ENCODE data around the gene TRIM2.

Gene TRIM2

DNA sequence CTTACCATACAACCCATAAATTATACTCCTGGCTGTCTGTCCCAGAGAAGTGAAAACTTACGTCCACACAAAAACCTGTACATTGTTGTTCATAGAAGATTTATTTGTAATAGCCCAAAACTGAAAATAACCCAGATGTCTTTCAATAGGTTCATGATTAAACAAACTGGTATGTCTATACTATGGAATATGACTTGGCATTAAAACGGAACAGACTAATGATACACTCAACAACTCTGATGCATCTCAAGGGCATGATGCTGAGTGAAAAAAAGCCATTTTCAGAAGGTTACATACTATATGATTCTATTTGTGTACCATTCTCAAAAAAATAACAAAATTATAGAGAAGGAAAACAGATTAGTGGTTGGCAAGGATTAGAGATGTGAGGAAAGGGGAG lies 128.7 kb downstream of the TRIM2 start:
- no peak for DNase-seq (ENCODE audit: low read depth)

DNA sequence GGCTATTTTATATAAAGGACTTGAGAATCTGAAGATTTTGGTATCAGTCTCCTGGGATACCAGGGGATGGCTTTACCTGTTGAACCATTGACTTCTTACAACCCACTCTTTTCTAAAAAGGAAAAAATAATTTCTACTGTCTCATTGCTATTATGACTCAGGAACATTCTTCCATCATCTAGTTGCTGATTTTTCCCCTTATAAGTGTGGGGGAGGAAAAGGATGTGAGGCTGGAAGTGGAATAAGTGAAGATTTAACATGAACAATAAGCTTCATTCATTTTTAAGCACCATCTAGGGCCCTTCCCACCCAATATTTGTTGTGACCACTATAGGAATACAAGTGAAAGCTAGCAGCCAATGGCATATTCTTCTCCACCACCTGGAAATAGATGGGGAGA lies 129.6 kb downstream of the TRIM2 start:
- DNase-seq (ENCODE audit: low read depth), result no peak

DNA sequence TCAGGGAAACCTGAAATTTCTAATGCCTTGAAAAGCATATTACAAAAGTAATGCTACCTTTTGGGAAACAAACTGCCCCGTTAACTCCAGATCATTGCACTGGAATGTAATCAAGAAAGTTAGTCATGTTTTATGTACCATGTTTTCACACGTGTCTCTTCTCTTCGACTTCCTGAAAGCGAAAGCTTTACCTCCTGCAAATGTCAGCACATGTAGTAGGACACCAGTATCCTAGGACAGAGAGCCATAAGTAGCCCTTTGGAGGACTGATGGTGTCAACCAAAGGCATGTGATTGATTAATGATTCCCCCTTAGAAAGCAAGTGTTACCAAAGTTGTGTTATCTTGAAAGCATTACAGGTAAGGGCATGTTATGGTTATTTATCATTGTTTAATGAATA lies 131.4 kb downstream of the TRIM2 start:
- no peak for DNase-seq (ENCODE audit: low read depth)

DNA sequence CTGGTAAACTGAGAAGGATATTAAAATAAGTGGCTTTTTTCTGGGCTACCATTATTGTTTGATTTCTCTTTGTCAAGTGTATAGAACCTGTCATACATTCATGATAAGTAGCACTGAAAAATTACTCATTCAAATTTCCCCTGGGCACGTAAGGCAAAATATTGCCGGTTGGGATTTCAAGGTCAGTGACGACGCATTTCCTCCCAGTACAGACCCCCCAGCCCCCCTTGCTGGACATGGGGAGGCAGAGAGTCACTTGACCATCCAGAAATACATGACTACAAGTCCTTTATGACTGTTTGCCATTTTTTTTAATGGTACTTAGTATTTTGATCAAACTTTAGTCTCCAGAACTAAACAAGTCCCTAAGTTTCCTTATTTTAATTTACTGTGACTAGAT lies 133.4 kb downstream of the TRIM2 start:
- DNase-seq (ENCODE audit: low read depth), result no peak

DNA sequence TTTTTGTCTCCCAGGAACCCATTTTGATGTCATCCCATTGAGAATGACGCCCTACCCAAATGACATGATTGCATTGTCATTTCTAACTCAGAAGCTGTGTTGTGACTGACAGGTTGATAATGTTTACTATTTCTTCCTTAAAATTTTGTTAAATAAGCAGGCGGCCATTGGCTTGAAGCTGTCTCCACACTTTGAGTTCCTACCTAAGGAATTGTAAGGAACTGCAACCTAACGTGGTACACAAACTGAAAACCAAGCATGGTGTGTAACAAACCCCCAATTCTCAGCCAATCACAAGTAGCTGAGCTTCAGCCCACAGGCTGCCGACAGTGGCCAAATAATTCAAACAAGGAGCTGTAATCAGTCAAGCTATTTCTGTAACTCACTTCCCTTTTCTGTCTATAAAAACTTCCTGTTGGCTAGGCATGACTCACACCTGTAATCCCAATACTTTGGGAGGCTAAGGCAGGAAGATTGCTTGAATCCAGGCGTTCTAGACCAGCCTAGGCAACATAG lies 137.4 kb downstream of the TRIM2 start:
- no peak for DNase-seq (ENCODE audit: low read depth)

DNA sequence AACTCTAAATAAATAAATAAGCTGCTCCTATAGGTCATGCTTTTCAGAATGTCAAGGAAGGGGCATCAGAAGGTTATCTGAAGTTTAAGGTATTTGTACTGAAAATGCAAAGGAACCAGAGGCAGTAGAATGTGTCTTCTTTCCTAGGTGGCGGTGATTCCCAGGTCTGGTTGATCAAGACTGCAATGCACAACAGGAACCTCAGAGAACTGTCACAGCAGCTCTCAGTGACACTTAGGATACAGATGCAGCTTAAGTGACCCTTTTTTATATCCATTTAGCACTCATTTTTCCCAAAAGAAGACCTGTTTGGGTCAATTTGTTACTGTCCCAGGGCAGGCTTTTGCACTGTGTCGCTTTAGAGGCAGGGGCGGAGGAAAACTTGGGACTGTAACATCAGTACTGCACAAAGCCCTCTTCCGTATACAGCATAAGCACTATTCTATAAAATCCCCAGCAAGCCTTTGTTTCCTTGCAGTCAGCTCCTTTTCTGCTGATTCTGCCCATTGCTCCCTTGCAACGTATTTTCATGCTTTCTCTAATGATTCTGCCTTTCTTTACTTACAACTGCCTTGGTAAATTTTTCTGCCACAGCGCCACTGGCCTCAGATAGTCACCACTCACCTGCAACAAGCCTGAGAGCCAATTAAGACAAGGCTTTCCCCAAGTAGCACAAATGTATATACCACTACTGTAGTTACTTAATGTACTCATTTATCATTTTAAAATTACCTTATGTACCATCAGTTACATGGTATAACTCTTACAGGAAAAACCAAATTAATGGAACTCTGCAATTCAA lies 138.7 kb downstream of the TRIM2 start:
- no peak for DNase-seq (ENCODE audit: low read depth)

DNA sequence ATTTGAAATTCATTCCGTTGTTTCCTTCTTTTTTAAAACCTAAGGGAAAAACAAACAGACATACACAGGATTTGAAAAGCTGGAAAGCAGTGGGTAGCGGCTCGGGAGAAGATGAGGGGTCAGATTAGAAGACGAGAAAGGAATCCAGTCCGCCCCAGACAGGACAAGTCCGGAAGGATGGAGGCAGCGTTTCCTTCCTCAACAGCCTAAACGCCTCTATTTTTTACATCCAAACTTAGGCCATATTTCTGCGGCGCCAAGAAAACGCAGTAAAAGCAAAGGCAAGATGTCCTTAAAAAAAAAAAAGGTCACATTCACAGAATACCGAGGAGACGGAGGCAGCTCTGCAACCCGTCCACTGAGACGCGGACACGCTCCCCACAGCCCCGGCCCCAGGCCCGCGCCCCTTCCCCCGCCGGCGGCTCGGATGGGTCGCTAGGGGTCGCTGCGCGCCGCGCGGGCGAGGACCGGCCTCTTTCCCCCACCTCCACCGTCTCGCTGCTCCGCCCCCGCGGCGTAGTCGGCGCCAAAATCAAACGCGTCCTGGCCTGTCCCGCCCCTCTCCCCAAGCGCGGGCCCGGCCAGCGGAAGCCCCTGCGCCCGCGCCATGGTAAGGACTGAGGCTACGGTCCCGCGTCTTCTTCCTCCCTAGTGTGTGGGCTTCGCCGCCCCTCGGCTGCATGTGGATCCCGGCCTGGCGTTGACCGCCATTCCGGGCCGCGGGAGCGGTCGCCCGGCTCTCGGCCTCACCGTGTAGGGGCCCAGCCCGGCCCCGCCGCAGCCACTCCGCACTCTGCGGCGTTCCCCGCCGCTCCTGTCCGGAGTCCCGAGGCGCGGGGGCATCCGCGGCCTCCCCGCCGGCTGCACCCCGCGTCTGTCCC lies 140.1 kb downstream of the TRIM2 start, which contains the start of gene MND1:
Gene MND1, plus strand, starts transcription at position 558 of the 881 bp plus-strand sequence. Its CDS starts 50 bp downstream, at position 608.
- DNase-seq (ENCODE audit: low read depth), result peak; percentile 59

DNA sequence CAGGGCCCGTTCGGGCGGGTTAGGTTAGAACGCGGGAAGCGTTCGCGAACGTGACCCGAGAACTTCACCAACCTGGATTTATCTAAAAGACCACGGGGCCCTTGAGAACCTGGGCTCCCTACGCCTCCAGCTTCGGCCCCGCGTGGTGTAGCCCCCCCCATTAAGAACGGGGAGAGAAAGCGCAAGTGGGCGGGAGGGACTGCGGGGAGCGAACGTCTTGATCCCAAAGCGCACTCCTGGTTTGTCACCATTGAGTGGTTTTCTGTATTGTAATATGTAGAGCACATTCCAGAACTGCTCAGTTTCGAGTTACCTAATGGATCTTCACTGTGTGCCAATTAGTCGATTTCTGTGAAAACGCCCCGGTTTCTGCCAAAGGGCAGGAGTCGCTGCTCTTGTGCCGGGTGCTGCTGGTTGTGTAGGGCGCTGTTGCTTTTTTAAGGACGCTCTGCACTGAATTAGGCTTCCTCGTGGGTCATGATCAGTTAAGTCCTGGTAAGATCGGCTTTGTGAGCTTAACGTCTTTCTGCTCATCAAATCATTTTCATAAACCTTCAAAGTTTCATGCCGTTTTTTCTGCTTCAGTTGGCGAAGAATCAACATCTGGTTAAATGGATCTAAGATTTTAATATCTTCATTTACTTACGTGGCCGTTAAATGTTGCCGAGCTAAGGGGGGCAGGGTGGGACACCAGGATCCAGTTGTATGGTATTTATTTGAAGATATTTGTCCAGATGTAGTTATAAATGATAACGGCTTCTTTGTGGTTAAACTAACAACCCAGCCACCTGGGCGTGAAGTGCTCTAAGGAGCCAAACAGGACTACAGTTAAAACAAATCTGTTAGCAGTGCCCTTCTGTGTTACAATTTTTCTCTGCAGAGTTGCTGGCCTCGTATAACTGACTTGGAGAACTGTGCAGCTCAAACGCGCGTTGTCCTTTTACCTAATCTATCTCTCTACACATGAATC lies 141.1 kb downstream of the TRIM2 start:
- DNase-seq (ENCODE audit: low read depth), result peak; percentile 44

DNA sequence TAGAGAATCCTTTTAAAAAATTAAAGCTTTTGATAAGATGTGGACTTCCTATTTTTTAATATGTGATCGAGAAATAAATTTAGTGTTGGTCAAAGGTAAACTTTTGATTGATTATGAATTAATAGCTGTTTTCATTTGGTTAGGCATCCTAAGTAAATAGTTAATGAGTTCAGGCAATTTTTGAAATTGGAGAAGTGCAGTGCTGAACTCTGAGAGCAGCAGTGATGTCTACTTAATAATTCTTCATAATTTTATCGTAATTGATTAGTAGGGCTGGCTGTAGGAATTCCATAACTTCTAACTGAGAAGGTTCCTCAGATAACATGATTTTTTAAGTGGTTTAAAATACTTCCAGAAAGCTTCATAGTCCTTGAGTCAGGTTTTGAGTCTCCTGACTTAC lies 141.8 kb downstream of the TRIM2 start:
- DNase-seq (ENCODE audit: low read depth), result no peak

DNA sequence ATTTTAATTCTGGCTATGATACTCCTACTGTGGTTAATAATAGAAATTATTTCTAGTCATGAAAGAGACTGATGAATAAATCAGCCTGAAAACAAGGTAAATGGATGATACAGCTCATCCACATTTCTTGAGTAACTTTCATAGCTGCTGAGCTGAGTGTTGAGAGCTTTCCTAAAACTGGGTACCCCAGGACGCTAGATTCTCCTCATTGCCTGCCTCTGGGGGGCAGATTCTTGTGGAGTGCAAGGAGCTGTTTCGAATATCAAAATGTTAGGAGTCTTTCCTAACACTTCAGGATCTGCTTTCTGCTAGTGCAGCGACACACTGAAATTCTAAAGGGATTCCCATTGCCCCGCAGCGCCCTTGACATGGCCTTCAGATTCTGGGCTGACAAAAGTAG lies 142.3 kb downstream of the TRIM2 start:
- no peak for DNase-seq (ENCODE audit: low read depth)

DNA sequence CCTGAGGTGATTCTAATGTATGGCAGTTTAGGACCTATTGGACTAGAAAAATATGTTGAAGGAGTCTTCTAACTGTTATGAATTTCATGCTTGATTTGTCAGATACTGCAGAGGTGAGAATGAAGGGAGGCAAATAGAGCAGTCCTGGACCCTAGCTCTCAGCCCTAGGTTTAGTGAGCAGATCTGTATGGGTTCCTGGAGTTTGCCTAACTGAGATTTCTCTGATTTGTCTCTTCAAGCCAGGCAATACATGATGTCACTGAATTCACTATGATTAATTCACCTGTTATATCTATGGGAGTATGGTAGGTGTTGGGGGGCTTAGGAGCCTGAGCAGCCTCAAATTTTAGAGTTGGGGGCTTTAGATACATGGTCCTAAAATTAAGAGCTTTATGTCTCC lies 142.9 kb downstream of the TRIM2 start:
- DNase-seq (ENCODE audit: low read depth), result no peak

DNA sequence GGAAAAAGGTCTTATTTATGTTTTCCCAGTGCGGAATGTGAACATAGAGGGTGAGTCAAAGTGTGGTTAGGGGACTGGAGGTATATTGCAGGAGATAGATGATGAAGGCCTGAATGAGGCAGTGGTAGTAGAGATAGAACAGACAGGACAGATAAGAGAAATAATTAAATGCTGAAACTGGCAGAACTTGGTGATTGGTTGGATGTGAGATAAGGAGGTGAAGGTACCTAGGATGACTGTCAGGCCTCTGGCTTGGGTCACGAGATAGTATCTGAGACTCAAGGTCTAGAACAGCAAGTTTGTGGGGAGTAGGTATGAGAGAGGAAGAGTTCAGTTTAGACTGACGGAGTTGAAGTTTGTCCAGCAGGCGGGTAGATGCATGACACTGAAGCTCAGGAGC lies 143.8 kb downstream of the TRIM2 start:
- DNase-seq (ENCODE audit: low read depth), result no peak

DNA sequence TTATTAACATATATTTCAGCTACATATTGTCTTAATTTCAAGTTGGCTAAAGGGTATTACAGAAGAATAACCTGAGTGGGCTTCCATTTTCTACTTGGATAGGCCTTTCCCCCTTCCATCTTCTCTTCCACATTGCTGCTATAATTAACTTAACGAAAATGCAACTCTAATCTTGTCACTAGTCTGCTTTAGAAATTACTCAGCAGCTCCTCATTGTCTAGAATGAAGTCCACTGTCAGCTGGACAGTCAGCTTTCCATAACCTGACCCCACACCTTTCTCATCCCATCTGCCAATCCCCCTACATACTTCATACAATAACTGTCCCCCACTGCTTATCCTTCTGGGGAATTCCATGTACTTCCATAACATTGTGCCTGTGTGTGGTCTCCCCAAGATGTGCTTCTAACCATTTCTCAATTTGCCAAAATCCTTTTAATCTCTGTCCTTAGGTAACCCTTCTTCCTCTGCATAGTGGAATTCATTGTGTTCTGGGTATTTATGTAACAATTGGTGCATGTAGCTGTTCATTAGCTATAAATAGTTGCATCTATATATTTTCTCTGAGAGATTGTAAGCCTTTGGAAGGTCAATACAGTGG lies 145.1 kb downstream of the TRIM2 start:
- DNase-seq (ENCODE audit: low read depth), result no peak

DNA sequence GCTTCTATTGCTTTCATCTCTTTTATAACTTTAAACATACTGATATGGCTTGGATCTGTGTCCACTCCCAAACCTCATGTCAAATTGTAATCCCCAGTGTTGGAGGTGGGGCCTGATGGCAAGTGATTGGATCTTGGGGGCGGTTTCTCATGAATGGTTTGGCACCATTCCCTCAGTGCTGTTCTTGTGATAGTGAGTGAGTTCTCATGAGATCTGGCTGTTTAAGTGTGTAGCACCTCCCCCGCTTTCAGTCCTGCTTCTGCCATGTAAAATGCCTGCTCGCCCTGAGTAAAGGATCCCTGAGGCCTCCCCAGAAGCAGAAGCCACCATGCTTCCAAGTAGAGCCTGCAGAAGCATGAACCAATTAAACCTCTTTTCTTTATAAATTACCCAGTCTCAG lies 157.9 kb downstream of the TRIM2 start:
- DNase-seq (ENCODE audit: low read depth), result no peak

DNA sequence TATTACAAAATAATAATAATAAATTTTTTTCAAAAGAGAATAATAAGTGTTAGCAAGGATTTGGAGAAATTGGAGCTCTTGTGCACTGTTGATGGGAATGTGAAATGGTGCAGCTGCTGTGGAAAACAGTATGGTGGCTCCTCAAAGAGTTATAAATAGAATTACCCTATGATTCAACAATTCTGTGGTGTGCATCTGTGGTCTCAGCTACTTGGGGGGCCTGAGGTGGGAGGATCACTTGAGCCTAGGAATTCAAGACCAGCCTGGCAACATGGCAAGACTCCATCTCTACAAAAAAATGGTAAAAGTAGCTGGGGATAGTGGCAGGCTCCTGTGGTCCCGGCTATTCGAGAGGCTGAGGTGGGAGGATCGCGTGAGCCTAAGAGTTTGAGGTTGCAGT lies 159.8 kb downstream of the TRIM2 start:
- DNase-seq (ENCODE audit: low read depth), result no peak

DNA sequence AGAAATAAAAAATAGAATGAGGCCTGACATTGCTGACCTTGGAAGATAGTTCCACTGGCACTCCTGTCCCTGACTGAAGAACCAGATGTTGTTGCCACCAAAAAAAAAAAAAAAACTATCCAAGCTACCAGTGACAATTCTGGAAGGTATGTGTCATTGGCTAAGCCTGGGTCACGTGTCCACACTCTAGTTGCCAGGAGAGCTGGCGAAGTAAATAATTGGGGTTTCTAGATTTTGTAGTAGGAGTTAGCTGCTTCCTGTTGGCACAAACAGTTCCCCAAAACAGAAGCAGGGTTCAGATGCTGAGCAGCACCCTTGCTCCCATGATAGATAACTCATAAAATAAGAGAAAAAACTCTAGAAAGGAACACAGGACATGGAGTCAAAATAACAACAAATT lies 160.8 kb downstream of the TRIM2 start:
- no peak for DNase-seq (ENCODE audit: low read depth)

DNA sequence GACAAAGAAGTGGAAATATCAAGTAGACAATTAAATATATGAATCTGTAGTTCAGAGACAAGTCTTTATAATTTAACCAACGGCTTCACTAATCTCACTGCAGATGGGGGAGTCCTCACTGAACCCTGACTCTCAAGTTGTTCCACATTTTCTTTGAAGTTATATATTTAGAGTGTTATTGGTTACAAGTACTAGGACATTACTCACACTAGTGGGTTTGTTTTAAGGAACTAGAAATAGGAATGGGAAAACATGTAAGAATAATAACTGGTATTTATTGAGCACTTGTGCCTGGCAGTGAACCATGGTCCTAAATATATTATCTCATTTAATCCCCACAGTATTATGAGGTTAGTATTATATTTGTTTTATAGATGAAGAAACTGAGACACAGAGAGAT lies 162.2 kb downstream of the TRIM2 start:
- no peak for DNase-seq (ENCODE audit: low read depth)

DNA sequence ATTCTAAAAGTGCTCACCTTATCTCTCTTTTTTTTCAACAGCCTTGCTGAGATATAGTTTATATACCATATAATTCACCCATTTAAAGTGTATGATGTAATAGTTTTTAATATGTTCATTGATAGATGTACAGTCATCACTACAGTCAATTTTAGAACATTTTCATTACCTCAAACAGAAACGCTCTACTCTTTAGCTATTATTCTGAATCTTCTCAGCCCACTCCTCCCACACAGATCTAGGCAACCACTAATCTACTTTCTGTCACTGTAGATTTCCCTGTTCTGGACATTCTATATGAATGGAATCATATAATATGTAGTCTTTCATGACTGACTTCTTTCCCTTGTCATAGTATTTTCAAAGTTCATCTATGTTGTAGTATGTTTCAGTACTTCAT lies 162.8 kb downstream of the TRIM2 start:
- DNase-seq (ENCODE audit: low read depth), result no peak

DNA sequence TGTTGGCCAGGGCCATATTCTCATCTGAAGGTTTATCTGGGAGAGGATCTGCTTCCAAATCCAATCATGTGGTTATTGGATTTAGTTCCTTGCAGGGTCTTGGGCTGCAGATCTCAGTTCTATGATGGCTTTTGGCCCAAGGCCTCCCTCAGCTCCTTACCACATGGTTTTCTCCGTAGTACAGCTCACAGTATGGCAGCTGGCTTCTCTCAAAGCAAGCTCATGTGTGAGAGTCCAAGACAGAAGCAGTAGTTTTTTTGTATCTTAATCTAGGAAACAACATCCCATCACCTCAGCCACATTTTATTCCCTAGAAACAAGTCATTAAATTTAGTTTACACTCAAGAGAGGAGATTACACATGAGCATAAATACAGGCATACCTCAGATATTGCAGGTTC lies 164.8 kb downstream of the TRIM2 start:
- DNase-seq (ENCODE audit: low read depth), result no peak

DNA sequence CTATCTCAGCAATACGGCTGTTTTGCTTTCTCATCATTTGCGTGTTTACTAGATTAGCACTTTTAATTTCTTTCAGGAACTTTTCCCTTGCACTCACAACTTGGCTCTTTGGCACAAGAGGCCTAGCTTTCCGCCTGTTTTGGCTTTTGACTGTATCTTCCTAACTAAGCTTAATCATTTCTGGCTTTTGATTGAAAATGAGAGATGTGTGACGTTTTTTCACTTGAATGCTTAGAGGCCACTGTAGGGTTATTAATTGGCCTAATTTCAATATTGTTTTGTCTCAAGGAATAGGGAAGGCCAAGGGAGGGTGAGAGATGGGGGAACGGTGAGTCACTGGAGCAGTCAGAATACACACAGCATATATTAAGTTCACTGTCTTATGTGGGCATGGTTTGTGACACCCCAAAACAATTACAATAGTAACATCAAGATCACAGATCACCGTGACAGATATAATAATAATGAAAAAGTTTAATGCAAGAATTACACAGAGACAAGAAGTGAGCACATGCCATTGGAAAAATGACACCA lies 167.5 kb downstream of the TRIM2 start:
- no peak for DNase-seq (ENCODE audit: low read depth)

DNA sequence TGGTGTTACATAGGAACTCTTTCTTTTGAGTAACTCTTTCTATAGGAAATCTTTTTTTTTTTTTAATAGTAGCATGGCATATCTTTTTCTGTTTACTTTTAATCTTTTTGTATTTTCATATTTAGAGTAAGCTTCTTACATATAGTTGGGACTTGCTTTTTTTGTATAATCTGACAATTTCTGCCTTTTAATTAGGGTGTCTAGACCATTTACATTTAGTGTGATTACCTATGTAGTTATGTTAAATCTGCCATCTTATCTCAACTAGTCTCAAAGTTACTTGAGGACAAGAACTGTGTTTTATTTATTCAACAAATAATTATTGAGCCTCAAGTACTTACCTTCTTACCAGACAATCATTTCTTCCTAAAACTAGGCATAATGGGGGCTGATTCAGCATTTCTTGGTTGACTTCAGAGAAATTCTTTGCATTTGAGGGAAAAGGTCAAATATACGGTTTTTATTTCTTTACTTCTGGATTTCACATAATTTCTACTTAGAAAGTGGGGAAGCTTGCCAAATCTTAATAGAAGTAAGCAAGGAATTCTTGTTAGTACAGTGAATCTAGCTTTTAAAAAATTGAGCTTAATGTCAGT lies 168.8 kb downstream of the TRIM2 start:
- DNase-seq (ENCODE audit: low read depth), result no peak
